GM18868 (cell line): ENCODE measurements around the gene PPARGC1A.

Experiments
- ATAC-seq: cut with Tn5 transposase; IDR thresholded peaks from one replicate; pipeline ENCODE4 v1.9.1; 2021; ENCODE audit warnings: mild to moderate bottlenecking, moderate library complexity; ENCODE audit not compliant: unreplicated experiment

PPARGC1A gene

GRCh38 chr4:23881674-23882337, 8.0 kb downstream of the PPARGC1A start:
- no peak for ATAC-seq

- no peak for ATAC-seq
Measured at GRCh38 chr4:23881052-23881501, 8.8 kb downstream of the PPARGC1A start.

- no peak for ATAC-seq
Measured at GRCh38 chr4:23878912-23879732, 10.7 kb downstream of the PPARGC1A start.

GRCh38 chr4:23878246-23878891, 11.5 kb downstream of the PPARGC1A start:
- ATAC-seq, result no peak

DNA sequence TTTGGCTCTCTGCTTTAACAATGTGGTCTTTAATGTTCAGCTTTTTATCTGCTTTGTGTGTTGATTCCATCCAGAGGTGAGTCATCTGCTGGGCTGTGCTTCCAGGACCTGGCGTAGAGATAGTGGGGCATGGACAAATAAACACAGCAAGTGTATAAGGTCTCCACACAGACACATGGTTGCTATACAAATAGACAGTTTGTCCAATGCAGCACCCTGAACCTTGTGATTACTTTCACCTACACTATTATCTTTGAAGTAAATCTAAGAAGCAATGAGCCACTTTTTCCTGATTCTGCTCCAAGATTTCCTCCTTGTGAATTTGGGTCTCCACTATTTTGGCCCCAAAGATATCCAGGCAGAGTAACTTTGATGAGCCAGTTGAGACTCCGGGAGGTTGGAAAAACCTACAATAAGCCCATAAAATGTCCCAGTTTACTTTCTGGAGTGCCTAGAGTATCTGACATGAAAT, 12.1 kb downstream of the PPARGC1A start:
- ATAC-seq, result no peak

GRCh38 chr4:23876418-23877089, 13.3 kb downstream of the PPARGC1A start:
- no peak for ATAC-seq

GRCh38 chr4:23875317-23875716, 14.5 kb downstream of the PPARGC1A start:
- ATAC-seq, result no peak

GRCh38 chr4:23874536-23874901, 15.3 kb downstream of the PPARGC1A start:
- ATAC-seq, result no peak

DNA sequence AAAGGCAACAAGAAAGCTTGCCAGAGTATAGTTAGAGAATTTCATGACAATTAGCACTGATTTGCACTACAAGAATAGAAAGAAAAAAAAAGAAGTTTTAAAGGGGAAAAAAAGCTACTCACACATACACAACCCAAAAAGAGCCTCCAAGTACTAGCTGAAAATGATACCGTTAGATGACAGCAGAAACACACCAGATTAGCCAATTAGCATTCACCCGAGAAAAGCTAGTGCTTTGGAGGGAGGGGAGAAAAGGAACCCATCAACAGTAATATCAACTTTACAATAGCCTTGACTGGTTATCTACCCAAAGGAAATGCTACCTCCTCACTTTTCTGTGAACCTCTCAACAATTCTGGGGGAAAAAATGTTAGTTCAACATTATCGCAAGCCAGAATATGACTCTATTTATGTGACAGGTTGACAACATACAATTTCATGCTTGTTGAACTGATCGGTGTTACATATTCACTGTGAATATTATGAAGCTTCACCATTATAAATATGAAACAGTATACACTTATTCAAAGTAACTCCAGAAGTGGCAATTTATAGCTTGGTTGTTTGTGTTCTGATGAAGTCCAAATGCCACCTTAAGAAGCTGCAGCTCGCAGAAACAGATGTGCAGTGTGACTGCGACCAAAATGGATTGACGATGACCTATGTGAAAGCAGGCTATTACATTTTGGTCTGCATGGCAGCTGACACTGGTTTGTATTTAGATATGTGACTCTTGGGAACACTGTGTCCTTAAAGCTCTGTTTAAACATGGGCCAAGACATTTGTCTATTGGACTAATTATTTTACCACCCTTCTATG, 15.9 kb downstream of the PPARGC1A start:
- ATAC-seq, result no peak

- no peak for ATAC-seq
Measured at GRCh38 chr4:23871426-23871825, 18.4 kb downstream of the PPARGC1A start.

DNA sequence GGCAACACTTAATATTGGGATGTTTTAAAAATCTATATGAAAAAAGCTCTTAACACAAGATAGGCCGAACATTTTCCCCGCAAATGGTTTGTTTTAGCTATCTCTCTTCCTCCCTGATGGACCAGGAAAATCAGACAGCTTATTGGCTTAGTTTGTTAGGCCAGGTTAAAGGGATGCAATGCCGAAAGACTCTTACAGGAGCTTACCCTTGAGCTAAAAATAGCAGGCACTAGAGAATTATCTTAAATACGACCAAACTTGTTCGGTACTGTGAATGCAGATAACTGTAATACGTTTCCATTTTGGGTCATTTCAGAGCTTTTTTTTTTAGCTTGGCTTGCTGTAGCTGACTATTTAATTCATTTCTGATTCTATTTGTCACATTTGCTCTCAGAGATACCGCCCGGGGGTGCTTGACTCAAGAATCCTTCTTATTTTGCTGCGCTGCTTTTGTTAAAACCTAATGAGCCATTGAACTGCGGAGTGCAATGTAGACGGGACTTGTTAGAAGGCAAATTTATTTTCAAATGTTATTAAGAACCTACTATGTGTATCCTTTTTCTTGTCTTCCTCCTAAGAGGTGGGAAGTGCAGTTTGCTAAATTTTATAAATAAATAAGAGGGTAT, 23.3 kb downstream of the PPARGC1A start:
- ATAC-seq, result no peak

DNA sequence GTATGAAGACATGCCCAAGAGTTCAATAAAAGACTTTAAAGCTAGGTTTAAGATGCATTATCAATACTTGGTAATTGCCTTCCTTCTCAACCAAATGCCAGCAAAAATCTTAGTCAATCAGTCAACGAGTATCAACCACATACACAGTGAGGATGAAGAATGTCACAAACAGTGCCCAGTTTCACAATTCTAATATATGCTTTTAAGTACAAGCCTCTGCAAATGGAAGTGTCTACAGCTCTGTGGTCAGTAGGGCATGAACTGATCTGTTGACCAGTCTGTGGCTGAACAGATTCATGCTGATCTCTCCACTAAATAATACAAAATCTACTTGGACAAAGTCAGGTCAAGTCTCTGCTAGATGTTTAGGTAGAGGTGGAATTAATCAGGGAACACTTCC, 27.9 kb downstream of the PPARGC1A start:
- no peak for ATAC-seq

GRCh38 chr4:23860919-23861318, 28.9 kb downstream of the PPARGC1A start:
- no peak for ATAC-seq

DNA sequence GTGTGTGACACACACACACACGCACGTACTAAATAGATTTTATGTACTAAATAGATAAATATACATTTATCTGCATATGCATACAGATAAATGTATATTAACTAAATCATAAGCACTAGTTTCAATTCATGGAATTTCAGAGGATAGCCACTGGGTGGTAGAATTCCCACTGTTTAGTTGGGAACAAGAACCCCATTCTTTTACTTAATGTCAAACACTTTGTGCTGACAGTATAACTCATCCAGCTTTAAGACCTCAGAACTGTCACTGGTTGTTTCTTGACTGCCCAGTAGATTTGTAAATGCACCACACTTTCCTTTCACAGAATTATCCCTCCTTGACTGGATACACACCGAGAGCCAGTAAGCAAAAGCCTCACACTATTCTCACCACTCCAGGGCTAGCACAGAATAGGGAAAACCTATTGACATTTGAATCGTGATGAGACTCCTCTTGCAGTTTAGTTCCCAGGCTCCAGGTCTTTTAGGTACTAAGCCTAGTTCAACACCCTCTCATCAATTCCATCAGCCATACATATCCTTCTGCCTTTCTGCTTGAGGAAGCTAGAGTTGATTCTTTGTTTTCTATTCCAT, 32.4 kb downstream of the PPARGC1A start:
- no peak for ATAC-seq

DNA sequence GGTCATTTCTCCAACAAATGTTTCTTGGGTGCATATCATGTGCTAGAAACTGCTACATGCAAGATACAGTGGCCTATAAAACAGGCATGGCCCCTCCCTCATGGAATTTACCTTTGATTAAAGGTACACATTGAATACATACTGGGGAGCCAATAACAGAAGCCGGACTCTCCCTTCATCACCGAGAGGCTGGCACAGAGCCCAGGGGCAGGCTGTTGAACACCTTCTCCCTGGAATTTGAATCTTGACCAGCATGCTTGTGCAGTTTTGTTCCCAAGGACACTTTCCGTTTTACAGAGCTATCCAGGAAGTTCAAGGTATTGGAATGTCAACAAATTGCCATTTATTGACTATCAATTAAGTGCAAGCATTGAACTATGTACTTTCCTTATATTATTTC, 33.2 kb downstream of the PPARGC1A start:
- ATAC-seq, result no peak

- no peak for ATAC-seq
Measured at GRCh38 chr4:23855912-23856605, 33.8 kb downstream of the PPARGC1A start.

GRCh38 chr4:23853986-23854660, 35.7 kb downstream of the PPARGC1A start:
- ATAC-seq, result no peak

GRCh38 chr4:23851464-23851863, 38.4 kb downstream of the PPARGC1A start:
- no peak for ATAC-seq
